ENCODE measurements around the gene GLYATL1B.
"Not testable (repeated sequence)": the region's sequence is repeated elsewhere in the genome, so short reads cannot be mapped to it uniquely, and the experiment has no call there.

GLYATL1B gene

GRCh38 chr11:59097113-59097708 lies 11.1 kb downstream of the GLYATL1B start:
- peak; percentile 60 for DNase-seq

- not testable (repeated sequence) for DNase-seq
These were observed 11.8 kb downstream of the GLYATL1B start for GRCh38 chr11:59097938-59098337.

- peak; percentile 14 for DNase-seq
These were observed 16.2 kb downstream of the GLYATL1B start for GRCh38 chr11:59102259-59102765.

GRCh38 chr11:59106363-59107336 lies 20.5 kb downstream of the GLYATL1B start, which contains the start of gene FAM111B:
FAM111B (plus strand) TSS chr11:59107237; CDS start chr11:59109626, 2,389 bp downstream.
- peak; percentile 38 for DNase-seq

GRCh38 chr11:59107721-59108120 lies 21.6 kb downstream of the GLYATL1B start:
- DNase-seq = not testable (repeated sequence)

GRCh38 chr11:59112494-59112893 lies 26.4 kb downstream of the GLYATL1B start:
- no peak for DNase-seq

GRCh38 chr11:59114344-59114743 lies 28.2 kb downstream of the GLYATL1B start:
- DNase-seq = no peak

GRCh38 chr11:59115553-59115952 lies 29.4 kb downstream of the GLYATL1B start:
- no peak for DNase-seq

GRCh38 chr11:59117774-59118173 lies 31.7 kb downstream of the GLYATL1B start:
- no peak for DNase-seq

- DNase-seq = no peak
These were observed 33.7 kb downstream of the GLYATL1B start for GRCh38 chr11:59119826-59120225.

GRCh38 chr11:59135648-59136461 lies 49.7 kb downstream of the GLYATL1B start:
- DNase-seq = peak; percentile 84

GRCh38 chr11:59136551-59136950 lies 50.4 kb downstream of the GLYATL1B start:
- not testable (repeated sequence) for DNase-seq

GRCh38 chr11:59137190-59137589 lies 51.1 kb downstream of the GLYATL1B start:
- no peak for DNase-seq

- DNase-seq = no peak
These were observed 52.5 kb downstream of the GLYATL1B start for GRCh38 chr11:59138643-59139042.

GRCh38 chr11:59141191-59141590 lies 55.1 kb downstream of the GLYATL1B start:
- DNase-seq = no peak

- DNase-seq = no peak
These were observed 55.8 kb downstream of the GLYATL1B start for GRCh38 chr11:59141673-59142460.

GRCh38 chr11:59142530-59143507 lies 56.7 kb downstream of the GLYATL1B start, which contains the start of gene FAM111A:
FAM111A (plus strand) TSS chr11:59142856; CDS start chr11:59148873, 6,017 bp downstream.
- DNase-seq = peak; percentile 84

GRCh38 chr11:59144096-59144495 lies 58.0 kb downstream of the GLYATL1B start:
- DNase-seq = no peak
